Fibroblast of peridontal ligament (primary cell): ENCODE measurements around the gene CARMIL1.

Experiments
- DNase-seq: peaks from one replicate; pipeline ENCODE4 v3.0.0-alpha.2; 2010; ENCODE audit errors: extremely low read depth

The CARMIL1 gene

DNA sequence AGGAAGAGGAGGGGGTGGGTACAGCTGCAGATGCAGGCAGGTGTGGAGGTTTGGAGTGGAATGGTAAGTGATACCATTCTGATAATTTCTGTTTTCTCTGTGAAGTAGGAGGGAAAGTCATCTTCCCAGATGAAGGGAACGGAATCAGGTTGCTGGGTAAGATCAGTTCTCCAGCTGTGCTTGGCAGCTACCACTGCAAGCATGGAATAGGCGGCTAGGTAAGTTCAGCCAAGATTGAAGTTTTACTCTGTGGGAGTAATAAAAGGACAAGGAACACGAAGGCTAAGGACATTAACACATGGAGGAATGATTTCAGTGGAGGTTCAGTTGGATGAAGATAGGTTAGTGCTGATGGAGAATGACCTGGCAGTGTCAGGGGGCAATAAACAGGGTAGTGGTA, 128.3 kb downstream of the CARMIL1 start:
- DNase-seq = no peak

DNA sequence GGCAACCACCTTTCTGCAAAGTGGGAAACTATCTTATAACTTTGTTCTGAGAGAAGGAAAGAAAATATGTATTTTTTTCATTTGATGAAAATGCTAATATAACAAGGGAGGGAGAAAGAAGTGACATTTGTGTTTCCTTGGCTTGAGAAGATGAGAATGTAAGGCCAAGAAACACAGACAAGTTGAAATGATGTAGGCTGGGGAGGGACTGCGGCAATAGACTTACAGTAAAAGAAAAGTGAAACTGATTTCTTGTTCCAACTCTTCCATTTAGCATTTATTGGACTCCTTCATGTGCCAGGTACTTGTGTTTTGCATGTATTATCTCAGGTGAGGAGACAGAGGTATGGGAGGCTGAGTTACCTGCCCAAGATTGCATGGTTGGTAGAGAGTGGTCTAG, 130.9 kb downstream of the CARMIL1 start:
- no peak for DNase-seq

DNA sequence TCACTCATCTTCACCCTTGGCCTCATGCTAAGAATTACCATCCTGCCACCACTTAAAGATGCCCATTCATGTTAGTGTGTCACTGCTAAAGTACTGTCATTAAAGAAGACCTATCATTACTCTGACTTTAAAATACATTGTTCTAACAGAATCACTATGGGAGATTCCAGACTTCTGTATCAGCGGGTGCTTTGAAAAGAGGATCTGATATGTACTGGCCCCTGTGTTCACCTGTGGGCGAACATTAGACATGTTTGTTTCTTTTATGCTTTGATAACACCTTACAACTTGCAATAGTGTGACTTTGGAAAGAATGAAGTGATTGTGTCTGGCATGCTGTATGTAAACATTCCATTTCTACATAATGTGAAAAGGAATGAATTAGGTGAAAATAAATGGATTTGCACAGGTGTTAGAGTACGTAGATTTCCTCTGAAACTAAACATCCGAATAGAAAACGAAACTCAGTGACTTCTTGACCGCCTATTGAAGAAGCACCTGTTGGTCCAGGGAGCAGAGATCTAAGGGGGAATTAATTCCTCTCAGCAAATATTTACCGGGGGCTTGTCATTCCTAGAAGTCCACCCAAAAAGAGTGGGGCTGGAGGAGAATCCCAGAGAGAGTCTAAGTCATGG, 132.3 kb downstream of the CARMIL1 start:
- DNase-seq = no peak

DNA sequence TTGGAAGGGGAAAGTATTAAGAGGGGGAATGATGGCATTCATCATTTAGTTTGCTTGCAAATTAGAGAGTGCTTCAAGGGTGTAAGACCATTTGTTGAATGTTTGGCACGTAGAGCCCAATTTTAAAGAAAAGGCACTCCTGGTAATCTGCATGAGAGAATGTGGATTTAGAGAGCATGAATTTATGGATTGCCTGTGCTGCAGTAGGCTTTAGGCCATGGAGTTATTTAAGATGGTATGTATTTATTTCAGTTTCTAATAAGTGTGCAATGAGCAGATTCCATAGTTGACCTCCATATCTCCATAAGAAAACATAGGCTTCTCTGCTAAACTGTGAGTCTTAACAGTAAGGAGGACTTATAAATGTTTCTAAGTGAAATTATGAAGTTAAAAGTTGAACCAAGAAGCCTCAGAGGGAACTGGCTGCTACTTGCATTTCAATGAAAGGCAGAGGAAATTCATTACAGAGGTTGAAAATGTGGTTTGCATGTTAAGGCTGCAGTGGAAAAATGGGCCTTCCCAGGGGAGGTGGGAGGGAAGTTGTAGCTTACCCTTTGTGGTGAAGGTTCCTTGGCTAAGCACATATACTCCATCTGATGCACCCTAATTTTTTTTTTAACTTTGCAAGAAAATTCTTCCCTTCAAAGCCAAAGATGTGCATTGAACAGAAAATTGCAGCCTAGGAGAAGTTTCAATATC, 134.2 kb downstream of the CARMIL1 start:
- DNase-seq = peak; percentile 90

DNA sequence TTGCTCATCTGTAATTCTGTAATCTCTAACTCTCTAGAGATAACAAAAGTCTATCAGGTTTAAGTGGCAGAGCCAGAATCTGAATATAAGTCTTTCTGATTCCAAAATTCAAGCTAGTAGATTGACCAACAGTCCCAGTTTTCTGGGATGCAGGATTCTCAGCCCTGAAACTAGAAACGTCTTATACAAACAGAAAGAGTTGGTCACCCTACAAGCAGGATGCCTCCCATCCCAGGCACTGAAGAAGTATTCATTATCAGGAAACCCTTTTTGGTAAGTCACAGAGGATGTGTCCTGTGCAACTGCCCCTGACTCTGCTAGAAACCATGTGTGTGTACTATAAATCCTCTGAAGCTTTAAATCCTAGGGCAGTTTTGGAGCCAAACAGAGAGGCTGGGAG, 135.0 kb downstream of the CARMIL1 start:
- peak; percentile 68 for DNase-seq

DNA sequence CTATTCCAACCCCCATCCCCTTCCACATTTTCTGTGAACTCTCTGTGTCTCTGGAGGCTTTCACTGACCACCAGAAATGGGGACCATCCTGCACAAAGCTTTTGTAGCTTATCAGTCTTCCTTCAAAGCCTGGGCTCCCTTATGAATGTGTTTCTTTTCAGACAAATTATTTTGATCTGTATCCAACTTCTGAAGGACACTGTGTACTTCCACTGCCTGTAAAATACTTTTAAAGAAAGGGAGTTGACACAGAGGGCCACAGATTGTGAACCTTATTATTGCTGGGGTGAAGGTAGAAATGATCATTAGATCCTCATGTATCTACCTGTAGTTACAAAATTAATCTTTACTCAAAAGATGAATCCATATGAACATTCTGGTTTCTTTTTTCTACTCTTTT, 135.6 kb downstream of the CARMIL1 start:
- no peak for DNase-seq

DNA sequence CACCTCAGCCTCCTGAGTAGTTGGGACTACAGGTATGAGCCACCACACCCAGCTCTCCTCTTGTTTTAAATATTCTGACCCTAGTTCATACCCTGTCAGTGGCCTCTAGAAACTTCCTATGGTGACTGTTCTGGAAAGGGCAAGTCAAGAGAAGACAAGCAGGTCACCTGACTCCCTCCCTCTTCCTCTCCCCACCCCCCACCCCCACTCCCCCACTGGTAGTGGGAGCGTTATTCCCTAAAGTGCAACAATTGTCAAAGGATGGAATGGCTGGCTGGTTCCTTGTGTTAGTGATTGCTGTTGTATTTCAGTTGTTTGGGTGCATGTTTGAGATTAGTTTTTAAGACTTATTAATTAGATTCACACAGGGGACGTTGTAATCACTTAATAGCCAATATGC, 136.1 kb downstream of the CARMIL1 start:
- DNase-seq = no peak

DNA sequence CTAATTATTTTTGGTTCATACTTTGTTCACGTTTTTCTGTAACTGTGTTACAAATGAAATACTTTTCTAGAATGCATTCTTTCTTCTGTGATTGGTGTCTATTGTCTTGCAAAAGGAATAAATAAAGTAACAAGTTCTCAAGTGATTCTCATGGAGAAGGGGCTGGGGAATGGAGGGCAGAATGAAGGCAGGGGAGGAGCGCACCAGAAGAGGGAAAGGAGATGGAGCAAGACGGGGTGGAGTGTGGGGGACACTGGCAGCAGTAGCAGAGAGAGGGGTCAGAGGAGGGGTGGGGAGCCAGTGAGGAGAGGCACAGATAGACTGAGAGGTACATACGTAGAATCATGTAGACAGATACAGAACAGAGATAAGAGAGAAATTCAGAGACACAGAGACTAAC, 136.5 kb downstream of the CARMIL1 start:
- no peak for DNase-seq

DNA sequence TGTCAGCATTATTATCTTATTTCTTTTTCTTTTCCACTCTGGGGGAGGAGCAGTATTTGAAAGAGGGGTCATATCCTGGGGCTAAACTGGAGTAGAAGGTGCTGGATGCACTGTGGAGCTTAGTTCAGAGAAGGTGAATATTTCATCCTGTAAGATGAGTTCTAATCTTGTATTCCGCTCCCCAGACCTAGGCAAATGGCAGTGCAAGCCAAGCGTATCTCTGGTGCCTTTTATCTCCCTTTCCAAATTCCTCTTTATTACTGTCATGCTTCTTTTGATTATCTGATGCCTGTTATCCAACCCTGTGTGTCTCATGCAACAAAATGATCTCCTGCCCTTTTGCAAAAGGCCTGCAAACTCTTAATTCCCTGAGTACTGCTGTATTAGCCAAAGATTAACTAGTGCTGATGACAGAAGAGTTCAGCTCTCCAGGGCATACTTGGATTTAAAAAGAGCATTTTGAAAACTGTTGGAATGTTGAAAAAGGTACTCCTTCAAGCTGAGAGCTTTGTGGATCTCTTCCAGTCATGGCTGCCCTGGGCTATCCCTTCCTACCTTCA, 138.0 kb downstream of the CARMIL1 start:
- DNase-seq = no peak

DNA sequence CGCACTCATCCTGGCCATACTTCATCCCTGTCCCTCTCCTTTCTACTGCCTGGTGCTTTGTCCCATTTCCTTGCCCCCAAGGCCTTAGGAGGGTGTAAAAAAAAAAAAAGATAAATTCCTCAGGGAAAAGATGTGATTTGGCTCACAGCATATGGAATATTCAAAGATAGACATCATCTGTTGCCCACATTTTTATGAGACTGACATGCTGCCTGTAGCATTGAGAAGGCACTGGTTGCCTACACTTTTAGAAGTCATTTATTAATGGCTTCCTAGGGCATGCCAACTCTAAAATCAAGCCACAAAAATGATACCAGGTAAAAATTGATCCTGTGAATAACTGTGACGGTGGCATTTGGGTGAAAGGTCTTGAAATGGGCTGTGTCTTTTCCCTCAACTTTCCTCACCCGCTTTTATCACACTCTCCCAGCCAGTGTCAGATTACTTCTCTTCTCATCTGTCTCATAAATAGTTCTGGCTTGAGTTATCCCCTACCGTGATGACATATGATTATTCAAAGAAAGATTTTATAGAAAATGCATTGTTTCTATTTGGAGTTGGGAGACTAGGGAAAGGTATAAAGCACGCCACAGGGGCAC, 139.4 kb downstream of the CARMIL1 start:
- no peak for DNase-seq

DNA sequence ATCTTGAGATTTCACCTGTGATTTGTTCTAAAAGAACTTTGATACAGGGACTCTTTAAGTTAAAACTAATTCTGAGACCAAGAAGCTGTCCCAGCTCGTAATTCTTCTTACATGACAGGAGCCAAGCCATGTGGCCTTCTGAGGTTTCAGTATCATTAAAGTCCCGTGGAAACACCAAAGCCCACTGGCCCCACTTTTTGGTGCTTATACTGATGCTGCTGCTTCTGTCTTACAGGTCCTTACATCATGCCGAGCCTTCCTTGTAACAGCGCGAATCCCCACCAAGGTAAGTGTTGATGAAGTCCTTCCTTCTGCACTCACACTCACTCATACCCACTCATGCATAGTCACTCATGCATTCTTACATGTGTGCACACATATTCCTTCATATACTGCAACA, 140.7 kb downstream of the CARMIL1 start:
- no peak for DNase-seq

DNA sequence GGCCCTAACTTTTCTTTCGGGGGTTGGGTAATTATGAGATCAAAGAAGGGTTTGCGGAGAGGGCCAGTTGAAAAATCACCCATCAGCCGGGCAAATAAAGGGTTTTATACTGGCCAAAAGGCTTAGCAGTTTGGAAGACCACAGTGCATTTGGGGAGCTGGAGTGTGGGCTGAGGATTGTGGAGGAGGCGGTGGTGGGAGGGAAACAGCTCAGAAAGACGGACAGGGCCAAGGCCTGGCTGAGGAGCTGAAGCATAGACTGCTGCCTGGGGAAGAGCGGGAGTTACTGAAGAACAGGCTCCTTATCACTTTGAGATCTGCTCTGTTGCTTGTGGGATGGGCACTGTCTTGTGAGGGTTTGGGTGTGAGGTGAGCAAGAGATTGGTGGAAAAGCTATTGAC, 144.2 kb downstream of the CARMIL1 start:
- DNase-seq = no peak

DNA sequence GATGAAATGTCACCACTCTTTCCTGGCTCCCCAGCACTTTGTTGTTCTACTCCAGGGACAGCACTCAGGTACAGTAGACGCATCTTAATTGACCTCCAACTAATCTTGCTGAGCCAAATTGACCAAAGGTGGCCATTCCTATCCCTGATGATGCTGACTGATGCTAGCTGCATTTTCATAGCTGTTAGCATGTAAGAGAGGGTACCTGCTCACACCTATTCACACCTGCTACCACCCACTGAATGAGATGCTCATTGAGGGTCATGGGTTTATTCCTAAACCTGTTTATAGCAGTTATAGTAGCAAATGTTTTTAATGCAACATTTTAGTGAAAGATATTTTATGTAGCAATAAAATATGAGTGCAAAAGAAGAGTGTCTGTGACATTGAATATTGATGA, 145.1 kb downstream of the CARMIL1 start:
- DNase-seq = no peak

DNA sequence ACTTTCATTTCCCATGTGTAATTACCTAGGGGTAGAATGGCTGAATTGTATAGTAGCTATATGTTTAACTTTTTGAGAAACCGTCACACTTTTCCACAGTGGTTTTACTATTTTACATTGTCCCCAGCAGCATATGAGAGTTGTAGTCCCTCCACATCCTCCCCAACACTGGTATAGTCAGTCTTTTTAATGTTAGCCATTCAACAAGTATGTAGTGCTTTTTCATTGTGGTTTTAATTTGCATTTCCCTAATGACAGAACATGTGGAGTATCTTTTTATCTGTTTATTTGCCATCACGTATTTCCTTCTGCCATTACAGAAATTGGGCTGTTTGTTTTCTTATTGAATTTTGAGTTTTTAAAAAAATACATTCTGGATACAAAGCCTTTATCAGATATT, 148.4 kb downstream of the CARMIL1 start:
- peak; percentile 19 for DNase-seq

DNA sequence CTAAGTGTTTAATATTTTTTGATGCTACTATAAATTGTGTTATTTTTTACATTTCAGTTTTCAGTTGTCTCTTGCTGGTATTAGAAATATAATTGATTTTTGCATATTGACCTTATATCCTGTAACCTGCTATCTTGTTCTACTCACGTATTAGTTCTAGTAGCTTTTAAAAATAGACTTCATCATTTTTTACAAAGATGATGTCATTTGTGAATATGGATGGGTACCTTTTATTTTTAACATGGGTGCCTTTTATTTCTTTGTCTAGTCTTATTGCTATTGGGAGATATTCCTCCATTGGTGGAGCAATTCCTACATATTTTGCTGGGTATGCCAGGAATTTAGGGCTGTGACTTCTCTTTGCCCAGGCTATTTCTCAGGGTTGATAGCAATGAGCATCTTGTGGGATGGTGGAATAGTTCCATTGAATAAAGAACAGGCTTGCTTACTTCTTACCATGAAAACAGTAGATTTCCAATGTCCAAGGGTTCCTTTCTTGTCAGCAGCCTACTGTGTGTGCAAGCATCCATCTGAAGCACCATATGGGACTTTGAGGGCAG, 149.7 kb downstream of the CARMIL1 start:
- DNase-seq = peak; percentile 13

DNA sequence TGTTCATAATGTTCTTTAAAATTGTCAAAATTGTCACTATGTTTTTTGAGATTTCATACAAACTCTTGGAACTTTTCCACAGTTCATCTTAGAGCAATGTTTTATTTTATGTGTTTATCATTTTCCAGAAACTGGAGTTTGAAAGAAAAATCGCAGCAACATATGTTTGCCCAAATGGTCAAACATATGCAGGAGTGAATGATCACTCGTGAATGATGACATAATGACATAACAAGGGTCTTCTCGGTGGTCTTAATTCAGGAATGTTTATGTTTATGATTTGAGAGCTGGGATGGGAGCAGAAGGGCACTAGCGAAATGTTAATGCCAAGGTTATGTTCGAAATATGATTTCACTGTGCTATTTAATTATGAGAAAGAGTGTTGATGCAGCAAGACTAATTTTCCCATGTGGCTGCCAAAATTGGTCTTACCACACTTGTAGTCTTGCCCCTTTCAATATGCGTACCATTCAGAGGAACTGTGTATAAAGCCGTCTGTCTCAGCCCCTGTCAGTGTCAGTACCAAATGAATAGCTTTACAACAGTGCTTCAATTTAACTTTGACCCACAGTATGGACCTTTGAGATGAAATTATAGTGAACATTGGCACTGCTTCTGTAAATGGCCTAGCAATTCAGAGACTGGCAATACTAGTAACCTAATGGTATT, 152.3 kb downstream of the CARMIL1 start:
- DNase-seq = no peak

DNA sequence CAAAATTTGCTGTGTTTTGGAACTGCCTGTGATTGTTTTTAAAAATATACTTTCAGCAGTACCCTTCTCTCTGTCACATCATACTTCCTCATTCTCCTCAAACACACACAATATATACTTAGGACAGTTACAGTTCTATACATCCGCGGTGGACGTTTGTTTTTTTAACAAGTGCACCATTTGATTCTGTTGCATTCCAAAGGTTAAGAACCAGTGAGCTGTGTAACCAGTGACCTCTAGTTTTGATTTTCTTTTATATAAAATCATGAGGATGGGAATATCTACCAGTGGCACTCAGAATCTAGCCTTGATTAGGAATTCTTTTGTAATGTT, 152.8 kb downstream of the CARMIL1 start:
- DNase-seq = no peak

DNA sequence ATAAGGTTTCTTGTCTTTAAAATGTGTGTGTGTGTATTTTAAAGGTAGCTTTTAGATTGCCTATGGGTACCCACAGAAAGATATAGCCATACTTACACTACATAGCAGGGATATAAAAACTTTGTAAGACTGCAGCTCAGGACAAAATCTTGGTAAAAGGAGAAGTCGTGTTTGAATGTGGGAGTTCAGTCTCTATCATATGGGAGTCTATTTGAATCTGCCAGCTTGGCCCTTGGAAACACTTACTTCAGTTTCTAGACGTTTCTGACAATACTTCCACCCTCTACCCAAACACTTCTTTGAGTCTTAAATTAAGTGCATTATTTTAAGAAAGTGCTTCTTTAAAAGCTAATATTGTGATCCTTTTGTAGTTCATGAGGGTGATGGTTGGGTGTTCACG, 155.7 kb downstream of the CARMIL1 start:
- no peak for DNase-seq

DNA sequence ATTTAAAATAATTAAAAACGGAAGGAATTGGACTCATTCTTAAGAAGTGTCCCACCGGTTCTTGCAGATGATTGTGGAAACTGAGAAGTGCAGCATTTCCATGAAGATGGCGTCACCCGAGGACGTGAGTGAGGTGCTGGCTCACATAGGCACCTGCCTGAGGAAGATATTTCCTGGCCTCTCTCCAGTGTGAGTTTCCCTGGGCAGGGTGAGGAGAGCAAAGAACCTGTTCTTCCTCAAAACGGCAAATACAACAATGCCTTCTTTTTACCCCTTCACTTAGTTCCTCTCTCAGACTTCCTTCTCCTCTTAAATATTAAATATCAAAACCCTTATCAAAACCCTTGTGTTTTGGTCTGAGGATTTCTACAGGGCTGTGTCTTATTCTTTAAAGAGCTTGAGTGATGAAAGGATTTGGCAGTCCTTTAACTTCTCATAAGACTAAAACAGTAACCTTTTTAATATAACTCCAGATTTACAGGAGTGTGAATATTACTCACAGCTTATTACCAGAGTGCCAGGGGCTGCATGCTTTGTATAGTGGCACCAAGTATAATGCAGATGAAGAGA, 156.3 kb downstream of the CARMIL1 start:
- DNase-seq = no peak

DNA sequence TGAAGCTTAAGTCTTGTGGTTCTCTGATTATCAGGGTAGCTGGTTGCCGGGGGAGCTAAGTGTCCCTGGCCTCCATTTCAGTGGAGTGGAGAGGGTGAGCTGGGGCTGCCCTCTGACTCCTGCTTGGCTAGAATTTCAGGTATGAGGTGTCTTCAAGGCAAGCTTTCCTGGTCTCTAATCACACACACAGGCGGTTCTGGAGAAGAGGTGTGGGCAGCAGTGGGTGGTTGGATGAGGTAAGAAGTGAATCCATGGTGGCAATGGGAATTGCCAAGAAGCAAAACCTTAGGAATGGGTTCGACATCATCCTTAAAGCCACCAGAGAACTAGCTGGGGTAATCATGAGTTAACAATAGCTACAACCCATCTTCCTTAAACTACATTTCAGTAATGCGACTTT, 157.6 kb downstream of the CARMIL1 start:
- DNase-seq = no peak

DNA sequence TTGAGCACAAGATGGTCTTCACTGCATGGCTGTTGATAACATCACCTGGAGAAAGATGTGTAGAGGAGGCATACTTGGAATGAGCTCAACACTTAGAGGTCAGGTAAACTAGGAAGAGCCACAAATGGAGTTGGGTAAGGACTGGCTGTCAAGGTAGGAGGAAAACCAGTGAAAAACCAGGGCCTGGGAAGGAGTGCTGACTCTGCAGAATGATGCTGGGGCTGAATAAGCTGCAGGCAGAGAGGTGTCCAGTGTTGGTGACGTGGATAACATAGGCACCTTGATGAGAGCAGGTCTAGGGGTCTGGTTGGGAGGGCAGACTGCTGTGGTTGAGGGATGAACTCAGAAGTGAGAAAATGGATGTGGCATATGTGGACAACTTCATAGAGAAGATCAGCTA, 160.2 kb downstream of the CARMIL1 start:
- no peak for DNase-seq

DNA sequence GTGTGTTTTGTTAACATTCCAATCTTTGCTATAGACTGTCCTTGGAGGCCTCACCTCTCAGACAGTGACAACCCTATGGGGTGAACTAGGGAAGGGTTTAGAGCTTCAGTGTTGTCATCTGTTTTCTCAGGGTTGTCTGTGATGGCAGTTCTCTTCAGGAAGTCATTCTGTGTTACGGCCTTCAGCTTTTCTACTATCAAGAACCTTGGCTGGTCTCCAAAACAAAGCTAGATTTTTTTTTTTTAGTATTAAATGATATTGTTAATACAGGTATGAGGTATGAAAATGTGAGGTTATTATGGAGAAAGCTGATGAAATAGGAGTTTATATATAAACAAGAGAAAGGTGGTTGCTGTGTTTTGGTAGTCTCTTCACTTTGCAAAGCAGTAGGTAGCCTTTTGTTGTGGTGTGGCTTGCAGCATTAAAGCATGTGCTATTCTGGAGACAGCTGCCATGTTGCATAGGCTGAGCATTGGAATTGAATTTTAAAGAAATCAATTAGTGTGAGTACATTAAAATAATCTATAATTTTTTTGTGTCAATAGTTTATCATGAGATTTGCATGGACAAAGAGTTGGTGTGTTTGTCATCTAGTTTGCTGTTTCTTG, 162.6 kb downstream of the CARMIL1 start:
- DNase-seq = no peak
